Retinal pigment epithelial cell (primary cell): ENCODE data around the gene KXD1.
"Not testable (repeated sequence)": the region's sequence is repeated elsewhere in the genome, so short reads cannot be mapped to it uniquely, and the experiment has no call there.

Experiments used
- DNase-seq: peaks from one replicate; pipeline ENCODE4 v3.0.0-alpha.2; 2010; ENCODE audit warnings: low read depth
- H3K4me3 ChIP-seq: 2 replicates; pipeline ENCODE4 v1.5.1; 2011; ENCODE audit warnings: mild to moderate bottlenecking, low read length, control low read depth, moderate library complexity
- CTCF ChIP-seq: conservative IDR thresholded peaks from 2 replicates; pipeline ENCODE4 v1.5.1; 2011; ENCODE audit warnings: low read depth, low read length, control low read depth, inconsistent platforms

KXD1 gene

GRCh38 chr19:18517606-18518005, 40.1 kb upstream of the KXD1 start:
- DNase-seq, result no peak
- no peak overlapping the region for H3K4me3 ChIP-seq
- no peak for TF ChIP-seq CTCF

- H3K4me3 ChIP-seq, result no peak overlapping the region
- TF ChIP-seq CTCF, result no peak
- no peak for DNase-seq
Observed at GRCh38 chr19:18518639-18519038, 39.0 kb upstream of the KXD1 start.

- peak; percentile 70 for TF ChIP-seq CTCF
- DNase-seq, result no peak
- peak overlapping the region; percentile 85 for H3K4me3 ChIP-seq
Observed at GRCh38 chr19:18519962-18520847, 37.5 kb upstream of the KXD1 start.

DNA sequence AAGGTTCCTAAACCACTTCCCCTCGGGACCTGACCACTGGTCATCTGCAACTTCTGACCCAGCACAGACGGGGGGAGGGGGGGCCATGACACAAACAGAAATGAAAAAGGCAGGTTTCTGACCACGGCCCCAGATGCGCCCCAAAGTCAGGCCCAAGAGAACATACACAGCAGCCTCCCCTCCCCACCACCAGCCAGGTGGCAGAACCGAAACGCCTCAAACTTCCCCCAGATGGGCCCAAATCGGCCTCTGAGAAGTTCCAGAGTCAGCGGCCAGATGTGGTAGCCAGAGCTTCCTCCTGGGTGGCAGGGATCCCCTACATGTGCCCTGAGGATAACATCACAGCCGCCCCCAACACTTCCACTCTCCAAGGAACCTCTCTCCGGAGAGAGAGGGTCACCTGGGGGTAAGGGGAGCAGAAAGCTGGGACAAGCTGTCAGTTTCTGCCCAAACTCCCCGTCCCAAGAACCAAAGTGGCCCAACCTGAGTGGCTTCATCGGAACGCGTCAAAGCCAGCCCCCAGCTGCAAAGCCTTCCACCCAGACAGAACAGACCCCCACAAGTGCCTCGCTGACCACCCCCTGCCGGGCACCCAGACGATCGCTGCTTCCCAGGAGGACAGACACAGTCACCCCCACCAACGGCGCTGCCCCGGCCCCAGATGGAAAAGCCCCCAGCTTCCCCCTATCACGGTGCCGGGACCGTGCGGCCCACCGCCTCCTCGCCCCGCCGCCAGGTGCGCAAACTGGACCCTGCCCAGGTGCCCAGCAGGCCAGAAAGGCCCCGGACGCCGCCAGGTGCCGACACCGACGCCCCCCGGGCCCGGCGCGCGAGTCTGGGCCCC, 36.6 kb upstream of the KXD1 start:
- no peak for DNase-seq
- H3K4me3 ChIP-seq, result peak overlapping the region; percentile 85
- TF ChIP-seq CTCF, result peak; percentile 23

GRCh38 chr19:18521692-18522123, 36.0 kb upstream of the KXD1 start, which contains the start of gene ELL:
Gene ELL (minus strand): TSS chr19:18522070. CDS start chr19:18522055, 15 bp downstream.
- peak within 1 kb of the TSS; percentile 85 for H3K4me3 ChIP-seq
- DNase-seq, result no peak
- TF ChIP-seq CTCF, result no peak

- TF ChIP-seq CTCF, result no peak
- DNase-seq, result peak; percentile 99
Observed at GRCh38 chr19:18522124-18522861, 35.4 kb upstream of the KXD1 start.

GRCh38 chr19:18522862-18523440, 34.7 kb upstream of the KXD1 start:
- not testable (repeated sequence) for DNase-seq

More at GRCh38 chr19:18522124-18522861, 35.4 kb upstream of the KXD1 start:
- H3K4me3 ChIP-seq, result peak overlapping the region; percentile 85

More at GRCh38 chr19:18522862-18523440, 34.7 kb upstream of the KXD1 start:
- peak overlapping the region; percentile 29 for H3K4me3 ChIP-seq
